HG02885 (cell line): ENCODE measurements around the gene TMEM207.
A peak's percentile ranks its signal among the peaks of the same experiment; 100 is the strongest.

Experiments used
- ATAC-seq: cut with Tn5 transposase; IDR thresholded peaks from one replicate; pipeline ENCODE4 v1.9.1; 2021; ENCODE audit warnings: mild to moderate bottlenecking; ENCODE audit not compliant: unreplicated experiment, poor library complexity

Gene TMEM207

DNA sequence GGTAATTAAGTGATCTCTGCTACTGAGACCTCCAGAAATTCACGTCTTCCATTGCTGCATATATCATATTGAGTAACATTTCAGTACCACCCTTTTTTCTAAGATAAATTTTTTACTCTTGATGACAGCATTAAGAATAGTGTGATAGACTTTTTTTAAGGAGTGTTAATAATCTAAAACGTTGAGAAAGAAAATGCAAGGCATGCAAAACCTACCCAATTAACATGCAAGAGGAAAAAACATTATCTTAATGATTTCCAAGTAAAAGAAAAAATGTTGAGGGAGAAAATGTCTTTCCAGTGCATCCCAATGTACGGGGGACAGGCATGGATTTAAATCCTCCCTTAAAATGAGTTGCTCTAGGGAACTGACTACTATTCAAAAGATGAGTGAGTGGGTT lies 61.0 kb downstream of the TMEM207 start:
- no peak for ATAC-seq

DNA sequence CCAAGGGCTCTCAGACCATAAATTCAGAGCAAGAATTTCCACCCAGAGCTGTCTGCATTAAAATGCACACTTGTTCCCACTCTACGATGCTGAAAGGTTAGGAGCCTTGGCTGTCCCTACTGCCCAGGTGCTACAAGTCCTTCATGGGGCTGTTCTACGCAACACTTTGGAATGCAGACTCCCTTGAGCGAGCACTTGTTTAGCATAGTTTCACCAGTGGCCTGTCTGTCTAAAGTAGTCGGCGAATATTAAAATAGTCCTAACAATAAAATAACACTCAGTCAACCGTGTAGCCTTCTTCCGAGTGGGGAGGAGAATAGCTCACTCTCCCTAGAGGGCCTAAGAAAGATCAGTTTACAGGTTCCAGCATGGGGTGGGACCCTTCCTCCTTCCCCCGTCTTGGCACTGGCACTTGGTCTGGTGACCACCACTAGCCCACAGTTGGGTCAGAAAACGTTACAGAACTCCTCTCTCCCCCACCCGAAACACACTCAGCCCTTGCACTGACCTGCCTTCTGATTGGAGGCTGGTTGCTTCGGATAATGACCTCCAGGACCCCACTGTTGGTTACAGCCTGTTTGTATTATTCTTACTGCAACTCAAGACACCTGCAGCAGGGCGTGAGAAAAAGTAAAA lies 62.0 kb downstream of the TMEM207 start, which contains the start of gene CLDN16:
CLDN16 (plus strand) TSS at position 586 of the 636 bp plus-strand sequence. CDS start 167 bp downstream, outside the sequence.
- ATAC-seq = no peak

DNA sequence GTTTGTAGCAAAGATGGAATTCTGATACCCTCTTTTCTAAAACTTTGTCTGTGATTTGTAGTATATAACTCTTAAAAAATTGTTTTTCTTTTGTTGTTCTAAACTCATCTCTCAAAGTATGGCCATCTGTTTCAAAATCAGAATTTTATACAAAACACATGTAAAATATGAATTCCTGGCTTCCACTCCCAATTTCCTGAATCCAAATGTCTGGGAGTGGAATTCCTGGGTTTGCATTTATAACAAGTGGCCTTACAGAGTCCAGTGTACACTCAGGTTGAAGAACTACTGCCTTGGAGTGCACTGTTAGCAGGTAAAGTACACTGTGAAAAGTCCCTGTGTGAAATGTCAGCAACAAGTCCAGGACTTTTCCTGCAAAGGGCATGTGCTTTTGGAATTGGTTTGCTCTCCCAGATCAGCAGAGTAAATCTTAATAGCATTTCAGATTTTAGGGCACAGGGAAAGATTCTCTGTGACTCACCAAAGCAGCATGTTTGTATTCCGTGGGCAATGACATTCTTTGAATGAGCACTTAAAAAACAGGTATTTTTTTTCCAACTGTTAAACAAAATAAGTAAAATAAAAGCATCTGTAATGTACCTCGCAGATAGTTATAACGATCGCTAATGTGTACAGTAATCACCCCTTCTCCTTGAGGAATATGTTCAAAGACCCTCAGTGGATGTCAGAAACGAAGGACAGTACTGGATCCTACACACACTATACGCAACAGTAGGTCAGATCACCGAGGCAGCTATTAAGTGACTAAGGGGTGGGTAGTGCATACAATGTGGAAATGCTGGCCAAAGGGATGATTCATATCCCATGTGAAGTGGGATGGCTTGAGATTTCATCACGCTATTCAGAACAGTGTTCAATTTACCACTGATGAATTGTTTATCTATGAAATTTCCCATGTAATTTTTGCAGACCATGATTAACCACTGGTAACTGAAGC lies 63.7 kb downstream of the TMEM207 start:
- ATAC-seq = no peak

DNA sequence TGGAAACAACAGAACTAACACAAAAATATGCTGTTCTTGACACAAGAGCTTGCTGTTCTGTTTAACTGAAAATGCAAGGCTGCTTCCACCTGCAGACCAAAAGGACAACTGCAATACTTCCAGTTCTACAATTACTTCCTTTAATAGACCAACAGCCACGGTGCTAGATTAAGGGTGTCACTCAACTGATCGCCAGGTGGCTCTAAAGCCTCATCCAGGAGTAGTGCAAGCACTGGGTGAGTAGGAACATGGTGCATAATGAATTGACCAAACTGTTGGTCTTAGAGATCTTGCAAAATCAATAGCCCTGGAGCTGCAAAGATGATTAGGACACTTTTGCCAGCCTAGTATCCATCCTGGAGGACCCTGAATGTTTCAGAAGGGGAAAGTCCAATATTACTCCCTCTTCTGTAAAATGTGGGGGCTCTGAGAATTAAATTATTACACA lies 65.4 kb downstream of the TMEM207 start:
- ATAC-seq = peak; percentile 94

DNA sequence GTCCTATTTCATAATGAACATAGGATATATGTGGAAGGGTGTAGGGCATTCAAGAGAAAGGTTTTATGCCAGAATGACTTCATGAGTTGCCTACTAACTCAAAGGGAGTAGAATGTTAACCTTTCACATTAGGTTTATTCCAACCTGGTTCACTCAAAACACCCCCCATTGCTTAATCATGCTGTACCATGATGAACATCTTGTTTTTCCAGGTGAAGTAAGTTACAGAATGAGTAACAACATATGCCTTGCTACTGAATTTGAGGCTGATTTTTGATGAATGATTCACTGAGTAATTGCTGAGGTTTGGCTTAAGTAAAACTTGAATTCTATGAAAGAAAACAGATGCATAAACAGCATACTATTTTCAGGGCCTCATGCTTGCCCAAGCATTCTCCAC lies 67.6 kb downstream of the TMEM207 start:
- no peak for ATAC-seq

DNA sequence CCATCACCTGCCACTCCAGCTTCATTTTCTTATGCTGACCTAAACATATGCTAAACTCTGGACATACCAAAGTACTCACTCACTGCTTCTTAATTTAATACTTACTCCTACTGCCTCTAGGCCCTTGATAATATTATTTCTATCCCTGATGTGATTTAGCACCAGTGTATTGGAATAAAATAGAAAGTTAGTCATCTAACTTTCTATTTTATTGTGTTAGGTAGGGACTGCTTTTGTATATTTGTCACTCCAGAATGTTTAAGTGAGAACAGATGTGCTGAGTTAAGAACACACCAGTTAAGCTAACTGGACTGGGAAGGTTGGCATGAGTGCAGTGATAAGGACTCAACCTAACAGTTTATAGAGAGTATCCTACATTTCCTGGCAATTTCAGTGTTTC lies 68.3 kb downstream of the TMEM207 start:
- no peak for ATAC-seq

DNA sequence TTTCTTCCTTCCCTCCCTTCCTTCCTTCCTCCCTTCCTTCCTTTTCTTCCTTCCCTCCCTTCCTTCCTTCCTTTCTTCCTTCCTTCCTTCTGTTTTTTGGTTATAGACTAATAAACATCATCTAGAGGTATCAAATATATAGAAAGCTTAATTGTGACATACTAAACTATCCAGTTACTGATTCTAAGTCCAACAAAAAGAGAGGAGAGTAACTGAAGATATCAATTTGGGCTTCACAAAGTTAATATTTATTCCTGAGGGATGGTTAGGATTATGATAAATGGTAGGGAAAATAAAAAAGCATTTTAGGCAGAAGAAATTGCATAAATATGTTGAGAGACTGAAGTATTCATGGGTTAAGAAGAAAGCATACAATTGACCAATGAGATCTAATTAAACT lies 69.5 kb downstream of the TMEM207 start:
- no peak for ATAC-seq
